HG02623 (cell line): ENCODE data around the gene IL17RE.
"Not testable (repeated sequence)": the region's sequence is repeated elsewhere in the genome, so short reads cannot be mapped to it uniquely, and the experiment has no call there.

Experiments used
- ATAC-seq: cut with Tn5 transposase; IDR thresholded peaks from one replicate; pipeline ENCODE4 v1.9.1; 2021; ENCODE audit warnings: moderate library complexity; ENCODE audit not compliant: unreplicated experiment

The IL17RE gene

GRCh38 chr3:9932843-9933560, 30.4 kb downstream of the IL17RE start:
- peak; percentile 54 for ATAC-seq

GRCh38 chr3:9933561-9934234, 31.1 kb downstream of the IL17RE start, which contains the start of gene CRELD1:
CRELD1 (plus strand) TSS chr3:9933834; CDS start chr3:9934439, 605 bp downstream.
- peak; percentile 82 for ATAC-seq

- no peak for ATAC-seq
Observed at GRCh38 chr3:9934235-9934621, 31.6 kb downstream of the IL17RE start.

GRCh38 chr3:9934993-9935392, 32.3 kb downstream of the IL17RE start:
- ATAC-seq = no peak

- ATAC-seq = no peak
Observed at GRCh38 chr3:9935966-9936510, 33.4 kb downstream of the IL17RE start.

GRCh38 chr3:9937486-9938238, 35.0 kb downstream of the IL17RE start:
- no peak for ATAC-seq

GRCh38 chr3:9938966-9939365, 36.3 kb downstream of the IL17RE start:
- no peak for ATAC-seq

- not testable (repeated sequence) for ATAC-seq
Observed at GRCh38 chr3:9939906-9940305, 37.3 kb downstream of the IL17RE start.

GRCh38 chr3:9940746-9941145, 38.1 kb downstream of the IL17RE start:
- no peak for ATAC-seq

- ATAC-seq = no peak
Observed at GRCh38 chr3:9942164-9942563, 39.5 kb downstream of the IL17RE start.

- no peak for ATAC-seq
Observed at GRCh38 chr3:9942934-9943690, 40.5 kb downstream of the IL17RE start.

- ATAC-seq = no peak
Observed at GRCh38 chr3:9944271-9944670, 41.6 kb downstream of the IL17RE start.

- no peak for ATAC-seq
Observed at GRCh38 chr3:9945358-9945757, 42.7 kb downstream of the IL17RE start.

GRCh38 chr3:9946112-9947024, 43.7 kb downstream of the IL17RE start:
- no peak for ATAC-seq

GRCh38 chr3:9947025-9947995, 44.7 kb downstream of the IL17RE start:
- ATAC-seq = no peak

GRCh38 chr3:9948586-9948985, 45.9 kb downstream of the IL17RE start:
- no peak for ATAC-seq

GRCh38 chr3:9949115-9949514, 46.5 kb downstream of the IL17RE start:
- no peak for ATAC-seq

GRCh38 chr3:9949626-9950025, 47.0 kb downstream of the IL17RE start:
- ATAC-seq = no peak

GRCh38 chr3:9951126-9951525, 48.5 kb downstream of the IL17RE start:
- no peak for ATAC-seq
